GM23338 (cell line): ENCODE results near the gene DPP10.

Source experiments
- EZH2 ChIP-seq: fragments of 200-600 bp; sonication (generic); IDR thresholded peaks from one replicate; pipeline ENCODE4 v1.8.0; 2017; ENCODE audit warnings: antibody characterized with exemption, mild to moderate bottlenecking, low read depth; ENCODE audit not compliant: unreplicated experiment
- JUNB ChIP-seq: IDR thresholded peaks from one replicate; pipeline ENCODE4 v1.6.1; 2016; ENCODE audit warnings: antibody characterized with exemption; ENCODE audit not compliant: unreplicated experiment
- POLR2AphosphoS5 ChIP-seq: IDR thresholded peaks from 2 replicates; pipeline ENCODE4 v1.6.1; 2016; ENCODE audit warnings: antibody characterized with exemption, low read depth
- STAT1 ChIP-seq: IDR thresholded peaks from one replicate; pipeline ENCODE4 v1.6.1; 2016; ENCODE audit warnings: antibody characterized with exemption; ENCODE audit not compliant: unreplicated experiment
- TF ChIP-seq, protein P1 (sequence below), 2 experiments: fragments of 200-600 bp in 1 of 2; sonication (generic) in 1 of 2; conservative IDR thresholded peaks; 2 replicates each; pipeline versions ENCODE4 v1.5.1 to v1.6.1; 2016 to 2017; ENCODE audit warnings: antibody characterized with exemption in 2 of 2, low read depth in 2 of 2, mild to moderate bottlenecking in 2 of 2, moderate library complexity in 1 of 2
- TF ChIP-seq, protein P2 (sequence below): IDR thresholded peaks from one replicate; pipeline ENCODE4 v1.6.1; 2018; ENCODE audit warnings: antibody characterized with exemption; ENCODE audit not compliant: unreplicated experiment

DNA sequence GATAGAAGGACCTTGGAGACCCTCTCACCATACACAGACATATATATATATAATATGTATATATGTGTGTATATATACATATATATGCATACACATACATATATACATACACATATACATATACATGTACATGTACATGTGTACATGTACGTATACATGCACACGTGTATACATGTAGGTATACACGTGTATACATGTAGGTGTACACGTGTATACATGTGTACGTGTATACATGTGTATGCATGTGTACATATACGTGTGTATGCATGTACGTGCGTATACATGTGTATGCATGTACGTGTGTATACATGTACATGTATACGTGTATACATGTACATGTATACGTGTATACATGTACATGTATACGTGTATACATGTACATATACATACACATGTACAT, 54.5 kb downstream of the DPP10 start:
- TF ChIP-seq STAT1: no peak
- TF ChIP-seq, protein P1, sequence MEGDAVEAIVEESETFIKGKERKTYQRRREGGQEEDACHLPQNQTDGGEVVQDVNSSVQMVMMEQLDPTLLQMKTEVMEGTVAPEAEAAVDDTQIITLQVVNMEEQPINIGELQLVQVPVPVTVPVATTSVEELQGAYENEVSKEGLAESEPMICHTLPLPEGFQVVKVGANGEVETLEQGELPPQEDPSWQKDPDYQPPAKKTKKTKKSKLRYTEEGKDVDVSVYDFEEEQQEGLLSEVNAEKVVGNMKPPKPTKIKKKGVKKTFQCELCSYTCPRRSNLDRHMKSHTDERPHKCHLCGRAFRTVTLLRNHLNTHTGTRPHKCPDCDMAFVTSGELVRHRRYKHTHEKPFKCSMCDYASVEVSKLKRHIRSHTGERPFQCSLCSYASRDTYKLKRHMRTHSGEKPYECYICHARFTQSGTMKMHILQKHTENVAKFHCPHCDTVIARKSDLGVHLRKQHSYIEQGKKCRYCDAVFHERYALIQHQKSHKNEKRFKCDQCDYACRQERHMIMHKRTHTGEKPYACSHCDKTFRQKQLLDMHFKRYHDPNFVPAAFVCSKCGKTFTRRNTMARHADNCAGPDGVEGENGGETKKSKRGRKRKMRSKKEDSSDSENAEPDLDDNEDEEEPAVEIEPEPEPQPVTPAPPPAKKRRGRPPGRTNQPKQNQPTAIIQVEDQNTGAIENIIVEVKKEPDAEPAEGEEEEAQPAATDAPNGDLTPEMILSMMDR (conservative IDR thresholded peaks at IDR 0.05; ENCODE audit: low read depth in 2 of 2): no peak
- no peak for TF ChIP-seq EZH2
- no peak for TF ChIP-seq JUNB
- no peak for TF ChIP-seq POLR2AphosphoS5
- TF ChIP-seq, protein P2, sequence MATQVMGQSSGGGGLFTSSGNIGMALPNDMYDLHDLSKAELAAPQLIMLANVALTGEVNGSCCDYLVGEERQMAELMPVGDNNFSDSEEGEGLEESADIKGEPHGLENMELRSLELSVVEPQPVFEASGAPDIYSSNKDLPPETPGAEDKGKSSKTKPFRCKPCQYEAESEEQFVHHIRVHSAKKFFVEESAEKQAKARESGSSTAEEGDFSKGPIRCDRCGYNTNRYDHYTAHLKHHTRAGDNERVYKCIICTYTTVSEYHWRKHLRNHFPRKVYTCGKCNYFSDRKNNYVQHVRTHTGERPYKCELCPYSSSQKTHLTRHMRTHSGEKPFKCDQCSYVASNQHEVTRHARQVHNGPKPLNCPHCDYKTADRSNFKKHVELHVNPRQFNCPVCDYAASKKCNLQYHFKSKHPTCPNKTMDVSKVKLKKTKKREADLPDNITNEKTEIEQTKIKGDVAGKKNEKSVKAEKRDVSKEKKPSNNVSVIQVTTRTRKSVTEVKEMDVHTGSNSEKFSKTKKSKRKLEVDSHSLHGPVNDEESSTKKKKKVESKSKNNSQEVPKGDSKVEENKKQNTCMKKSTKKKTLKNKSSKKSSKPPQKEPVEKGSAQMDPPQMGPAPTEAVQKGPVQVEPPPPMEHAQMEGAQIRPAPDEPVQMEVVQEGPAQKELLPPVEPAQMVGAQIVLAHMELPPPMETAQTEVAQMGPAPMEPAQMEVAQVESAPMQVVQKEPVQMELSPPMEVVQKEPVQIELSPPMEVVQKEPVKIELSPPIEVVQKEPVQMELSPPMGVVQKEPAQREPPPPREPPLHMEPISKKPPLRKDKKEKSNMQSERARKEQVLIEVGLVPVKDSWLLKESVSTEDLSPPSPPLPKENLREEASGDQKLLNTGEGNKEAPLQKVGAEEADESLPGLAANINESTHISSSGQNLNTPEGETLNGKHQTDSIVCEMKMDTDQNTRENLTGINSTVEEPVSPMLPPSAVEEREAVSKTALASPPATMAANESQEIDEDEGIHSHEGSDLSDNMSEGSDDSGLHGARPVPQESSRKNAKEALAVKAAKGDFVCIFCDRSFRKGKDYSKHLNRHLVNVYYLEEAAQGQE: no peak
